Epithelial cell of umbilical artery (primary cell): ENCODE data around the gene FAM153A. TPM values are rescaled to one million over a fixed set of nuclear protein-coding genes. Genes with fewer than 3 reads are reported as not detected.

Experiments used
- total RNA-seq: library from RNA; depleted of rRNA; stranded (reverse); fragments of >200 nt; gene quantifications from 2 replicates; pipeline ENCODE4 v1.2.3, GENCODE V29; 2014

Gene FAM153A
- total RNA-seq = not detected in 2 replicates

DNA sequence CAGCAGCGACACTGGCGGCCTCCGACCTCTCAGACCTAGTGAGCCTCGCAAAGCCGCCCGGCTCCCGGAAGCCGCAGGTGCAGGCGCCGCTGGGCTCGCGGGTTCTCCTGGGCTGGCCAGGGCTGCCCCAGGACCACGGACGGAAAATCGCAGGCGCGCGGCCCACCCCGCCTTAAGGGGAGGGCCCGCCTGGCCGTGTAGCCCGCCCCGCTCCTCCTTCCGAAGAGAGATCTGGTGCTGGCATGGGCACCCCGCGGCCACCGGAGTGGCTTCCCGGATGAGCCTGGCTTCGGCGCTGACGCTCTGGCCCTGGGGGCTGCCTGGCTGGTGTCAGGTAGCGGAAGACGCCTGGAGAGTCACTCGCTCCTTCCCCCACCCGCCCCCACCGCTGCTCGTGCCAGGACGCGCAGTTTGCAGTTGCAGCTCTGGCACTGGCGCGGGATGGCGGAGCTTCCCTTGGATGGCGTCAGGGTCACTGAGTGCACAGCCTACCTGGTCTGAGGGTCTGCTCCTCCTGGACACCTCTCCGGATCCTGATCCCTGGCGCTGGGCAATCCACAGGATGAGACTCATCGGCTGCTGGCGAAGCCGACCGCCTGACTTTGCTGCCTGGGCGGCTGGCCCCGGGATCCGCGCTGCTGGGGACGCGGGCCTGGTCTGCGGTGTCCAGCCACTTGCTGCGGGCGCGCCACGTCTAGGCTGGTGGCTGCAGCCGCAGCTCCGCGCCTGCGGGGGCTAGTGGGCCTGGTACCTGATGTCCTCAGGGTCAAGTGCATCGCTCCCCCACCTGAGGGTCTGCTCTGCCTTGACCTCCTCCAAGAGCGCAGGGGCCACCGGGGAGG lies at the start of gene FAM153A:
TSS of gene FAM153A (minus strand) at position 108 of the 842 bp plus-strand sequence.

Other genes starting within 250 kb of the FAM153A start
- gene FAM193B, start 228.3 kb downstream of the FAM153A start, total RNA-seq = 11.7 and 13.1 TPM in 2 replicates
- 215 and 232 TPM in 2 replicates for gene TMED9, start 190.7 kb downstream of the FAM153A start, total RNA-seq
- gene B4GALT7, start 182.8 kb downstream of the FAM153A start, total RNA-seq = 31.3 and 35.7 TPM in 2 replicates
- gene PROP1, start 213.3 kb upstream of the FAM153A start, total RNA-seq = not detected in 2 replicates